Retina (tissue), 1 donor: ENCODE results near the gene MACROD1.

Experiments used
- DNase-seq: peaks from one replicate; pipeline ENCODE4 v3.0.0-alpha.2; 2016

Gene MACROD1

DNA sequence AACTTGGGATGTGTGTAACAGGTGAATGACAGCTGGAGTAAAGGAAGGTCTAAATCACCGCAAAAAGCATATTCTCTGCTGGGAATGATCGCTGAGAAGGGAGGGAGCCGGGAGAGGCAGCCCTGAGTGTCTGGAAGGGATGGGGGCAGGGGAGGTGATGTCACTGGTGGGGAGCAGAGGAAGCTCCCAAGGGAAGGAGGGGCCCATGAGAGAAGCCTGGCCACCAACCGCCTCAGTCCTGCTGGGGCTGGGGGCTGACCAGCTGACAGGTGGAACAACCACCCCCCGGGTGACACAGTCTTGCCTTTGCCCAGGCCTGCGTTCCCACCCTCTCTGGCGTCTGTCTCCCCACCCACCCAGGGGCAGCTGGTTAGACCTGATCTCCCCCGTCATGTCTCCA, 136.1 kb downstream of the MACROD1 start:
- no peak for DNase-seq

- peak; percentile 82 for DNase-seq
Observed at GRCh38 chr11:64028398-64029115, 137.4 kb downstream of the MACROD1 start.

GRCh38 chr11:64027651-64028397, 138.1 kb downstream of the MACROD1 start:
- no peak for DNase-seq

- DNase-seq, result no peak
Observed at GRCh38 chr11:64026575-64027205, 139.2 kb downstream of the MACROD1 start.

DNA sequence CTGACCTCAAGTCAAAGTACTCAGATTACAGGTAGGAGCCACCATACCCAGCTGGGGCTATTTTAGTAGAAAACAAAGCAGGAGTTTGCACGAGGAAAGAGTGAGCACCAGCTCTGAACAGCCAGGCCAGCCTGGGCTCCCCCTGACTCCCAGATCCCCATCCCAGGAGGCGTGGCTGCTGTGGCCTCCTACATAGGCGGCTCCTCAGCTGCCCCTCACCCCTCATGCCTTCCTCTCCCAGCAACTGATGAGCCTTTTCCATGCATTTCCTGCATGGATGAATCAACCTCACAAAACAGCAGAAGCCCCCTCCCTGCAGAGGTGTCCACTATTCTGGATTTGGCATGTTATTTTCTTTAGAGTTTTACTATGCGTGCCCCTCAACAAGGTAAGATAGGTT, 140.7 kb downstream of the MACROD1 start:
- no peak for DNase-seq

DNA sequence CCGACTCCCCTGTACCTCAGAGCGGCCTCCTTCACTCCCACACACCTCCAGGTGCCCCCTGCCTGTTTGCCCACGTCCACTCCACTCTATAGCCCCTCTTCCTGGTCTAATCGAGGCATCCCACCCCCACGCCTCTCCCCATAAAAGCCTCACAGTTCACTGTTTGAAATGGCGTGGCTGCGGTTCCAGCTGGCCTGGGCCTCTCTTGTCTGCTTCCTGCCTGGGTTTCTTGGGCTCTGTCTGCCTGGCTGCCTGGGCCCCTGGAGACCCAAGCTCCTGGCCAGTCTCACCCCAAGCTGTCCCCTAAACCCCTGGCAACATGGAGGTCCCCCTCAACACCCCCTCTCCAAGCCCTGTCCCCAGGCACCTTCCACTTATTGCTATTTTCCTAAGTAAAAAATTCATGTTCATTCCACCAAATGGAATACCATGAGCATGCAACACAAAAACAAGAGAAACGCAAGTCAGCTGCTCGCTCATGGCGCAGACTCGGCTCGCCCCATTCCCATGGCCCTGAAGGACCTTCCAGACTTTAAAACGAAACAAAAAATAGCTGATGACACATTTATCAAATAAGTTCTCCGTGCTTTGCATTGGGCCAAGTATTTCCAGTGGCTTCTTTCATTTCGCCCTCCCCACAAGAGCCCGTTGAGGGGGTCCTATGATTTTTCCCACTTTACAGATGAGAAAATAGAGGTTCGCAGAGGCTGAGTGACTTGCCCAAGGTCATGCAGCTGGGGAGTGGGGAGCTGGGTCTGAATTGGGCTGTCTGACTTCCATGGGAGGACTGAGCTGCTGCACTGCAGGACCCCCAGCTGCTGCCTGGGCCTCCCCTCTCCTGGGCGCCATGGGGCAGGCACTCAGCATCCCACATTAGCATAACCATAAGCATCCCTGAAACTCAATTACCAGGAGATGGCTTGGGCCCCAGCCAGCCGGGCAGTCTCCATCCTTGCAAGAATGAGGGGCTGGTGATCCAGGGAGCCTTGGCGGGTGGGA, 141.9 kb downstream of the MACROD1 start:
- no peak for DNase-seq

DNA sequence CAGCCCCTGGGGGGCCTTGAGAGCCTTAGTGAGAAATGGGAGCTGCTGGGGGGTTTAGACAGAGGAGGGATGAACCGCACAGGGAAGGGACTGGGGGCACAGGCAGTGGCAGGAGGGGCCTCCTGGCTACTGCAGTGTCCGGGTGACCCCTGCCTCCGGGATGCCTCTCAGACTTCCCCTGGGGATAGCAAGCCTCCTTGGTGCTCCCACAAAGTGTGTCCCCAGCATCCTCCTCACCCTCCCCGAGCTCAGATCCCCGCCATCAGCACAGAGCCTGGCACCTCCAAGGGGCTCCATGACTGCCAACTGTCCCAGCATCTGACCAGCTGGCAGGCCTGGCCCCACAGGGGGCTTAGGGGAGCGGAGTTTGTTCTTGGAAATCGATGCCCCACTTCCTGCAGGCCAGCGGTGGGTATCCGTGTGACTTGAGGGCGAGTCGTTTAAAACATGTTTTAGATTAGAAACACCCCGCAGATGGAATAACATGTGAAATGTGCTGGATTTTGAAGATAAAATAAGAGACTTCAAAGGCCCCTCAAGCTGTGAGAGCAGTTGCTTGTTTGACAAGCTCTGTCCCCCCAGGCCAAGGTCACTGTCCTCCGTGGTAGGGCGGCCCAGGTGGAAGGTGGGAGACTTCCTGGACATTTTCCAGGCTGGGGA, 143.7 kb downstream of the MACROD1 start:
- DNase-seq, result no peak

DNA sequence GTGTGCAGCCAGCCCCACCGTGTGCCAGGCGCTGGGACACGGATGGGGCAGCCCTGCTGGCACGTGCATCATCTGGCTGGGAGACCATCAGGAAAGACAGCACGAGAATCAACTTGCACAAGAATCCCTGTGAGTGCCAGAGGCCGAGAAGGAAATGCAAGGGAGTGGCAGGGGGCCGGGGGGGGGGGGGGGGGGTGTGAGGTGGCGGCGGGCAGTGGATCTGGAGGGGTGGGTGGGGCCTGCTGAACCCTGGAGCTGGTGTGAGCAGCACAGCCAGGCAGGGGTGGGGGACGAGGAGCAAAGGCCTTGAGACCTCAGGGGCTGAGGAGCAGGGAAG, 144.2 kb downstream of the MACROD1 start:
- DNase-seq, result no peak

- peak; percentile 44 for DNase-seq
Observed at GRCh38 chr11:64020976-64021756, 144.7 kb downstream of the MACROD1 start.

GRCh38 chr11:64019106-64020037, 146.5 kb downstream of the MACROD1 start:
- no peak for DNase-seq

GRCh38 chr11:64018310-64018709, 147.6 kb downstream of the MACROD1 start:
- no peak for DNase-seq

DNA sequence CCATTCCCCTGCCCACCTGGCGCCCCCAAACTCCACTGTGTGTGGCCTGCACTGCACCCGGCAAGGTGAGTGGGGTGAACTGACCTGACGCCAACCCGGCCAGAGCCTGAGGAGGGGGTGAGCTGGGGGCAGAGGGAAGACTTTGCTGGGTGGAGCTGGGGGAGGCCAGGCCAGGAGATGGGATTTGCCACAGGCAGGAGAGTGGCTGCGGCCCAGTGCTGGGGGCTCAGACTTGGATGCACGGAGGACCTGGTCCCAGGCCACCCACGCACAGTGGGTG, 148.0 kb downstream of the MACROD1 start:
- no peak for DNase-seq

DNA sequence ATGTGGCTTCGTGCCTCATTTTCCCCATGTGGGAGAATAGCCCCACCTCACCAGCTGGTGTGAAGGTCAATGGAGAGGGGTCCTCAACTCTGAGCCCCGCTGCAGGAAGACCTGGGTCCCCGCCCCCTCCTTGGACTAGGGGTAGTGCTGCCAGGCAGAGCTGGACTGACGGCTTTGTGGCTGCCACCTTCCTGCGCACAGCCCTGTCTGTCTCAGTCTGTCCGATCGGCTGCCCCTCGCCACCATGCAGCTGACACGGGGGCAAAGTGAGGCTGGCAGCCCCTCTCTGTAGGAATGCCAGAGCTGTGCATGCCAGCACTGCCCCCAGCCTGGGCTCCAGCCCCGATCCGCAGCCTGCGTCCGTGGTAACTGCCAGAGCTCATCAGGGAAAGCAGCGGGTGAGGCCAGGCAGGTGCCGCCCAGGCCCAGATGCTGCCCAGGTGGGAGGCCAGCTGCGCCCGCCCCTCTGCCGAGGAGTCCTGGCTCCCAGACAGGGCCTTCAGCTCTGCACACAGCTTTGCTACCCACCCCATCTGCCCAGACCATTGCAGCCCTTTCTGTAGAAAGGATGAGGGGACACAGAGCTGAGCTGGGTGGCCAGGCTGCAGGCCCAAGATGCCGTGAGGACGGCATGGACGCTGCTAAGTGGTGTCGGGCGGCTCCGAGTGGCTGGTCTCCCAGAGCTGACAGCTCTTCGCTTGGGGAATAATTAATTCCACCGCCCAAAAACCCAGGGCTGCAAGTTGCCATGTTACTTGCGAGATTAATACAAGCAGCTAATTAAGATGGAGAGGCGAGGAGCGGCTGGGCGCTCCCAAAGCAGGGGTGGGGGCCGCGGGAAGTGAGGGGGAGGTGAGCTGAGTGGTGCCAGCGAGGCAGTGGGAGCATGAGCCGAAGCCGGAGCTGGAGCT, 149.7 kb downstream of the MACROD1 start:
- DNase-seq, result peak; percentile 53

GRCh38 chr11:64015510-64015909, 150.4 kb downstream of the MACROD1 start:
- DNase-seq, result peak; percentile 9

DNA sequence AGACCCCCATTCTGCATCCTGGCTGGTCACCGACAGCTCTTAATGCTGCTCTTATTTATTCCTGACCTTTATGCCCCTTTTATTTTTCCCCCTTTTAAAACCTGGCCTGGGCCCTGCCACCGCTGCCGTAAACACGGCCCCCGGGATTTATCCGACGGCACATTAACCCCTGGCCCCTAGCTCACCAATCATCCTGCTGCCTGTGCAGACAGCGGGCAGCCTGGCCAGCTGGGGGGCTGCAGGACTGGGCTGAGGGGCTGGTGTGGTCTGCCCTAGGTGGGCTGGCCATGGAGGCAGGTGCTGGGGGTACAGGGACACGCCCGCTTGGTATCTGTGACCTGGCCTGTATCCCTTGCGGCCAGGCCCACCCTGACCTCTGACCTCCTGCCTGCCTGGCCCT, 151.6 kb downstream of the MACROD1 start:
- DNase-seq, result no peak

DNA sequence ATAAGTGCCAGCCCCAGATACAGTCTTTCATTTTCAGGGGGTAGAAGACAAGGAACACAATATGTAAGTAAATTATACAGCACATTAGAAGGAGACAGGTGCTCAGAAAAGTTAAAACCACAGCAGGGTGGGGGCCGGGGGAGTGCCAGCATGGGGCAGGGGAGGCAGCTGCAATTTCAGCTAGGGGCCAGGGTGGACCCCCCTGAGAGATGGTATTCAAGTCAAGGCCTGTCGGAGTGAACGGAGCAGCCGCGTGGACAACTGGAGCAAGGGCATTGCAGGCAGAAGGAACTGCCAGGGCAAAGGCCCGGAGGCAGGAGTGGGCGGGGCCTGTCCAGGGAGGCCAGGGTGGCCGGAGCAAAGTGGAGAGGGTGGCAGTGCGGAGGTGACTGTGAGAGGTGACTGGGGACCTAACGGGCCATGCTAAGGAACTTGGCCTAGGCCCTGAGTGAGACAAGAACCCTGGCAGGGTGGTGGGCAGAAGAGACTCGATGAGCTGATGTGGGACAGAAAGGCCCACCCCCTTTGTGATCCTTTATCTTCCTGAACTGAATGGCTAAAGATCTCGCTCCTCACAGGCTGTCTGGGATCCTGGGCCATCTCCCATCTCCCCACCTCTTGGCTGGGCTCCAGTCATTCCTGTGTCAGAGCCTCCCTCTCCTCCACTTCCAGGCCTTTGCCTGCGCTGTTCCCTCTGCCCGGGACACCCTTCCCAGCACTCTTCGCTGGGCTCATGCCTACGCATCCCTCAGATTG, 152.6 kb downstream of the MACROD1 start:
- DNase-seq, result no peak

GRCh38 chr11:64011371-64011770, 154.5 kb downstream of the MACROD1 start:
- no peak for DNase-seq

DNA sequence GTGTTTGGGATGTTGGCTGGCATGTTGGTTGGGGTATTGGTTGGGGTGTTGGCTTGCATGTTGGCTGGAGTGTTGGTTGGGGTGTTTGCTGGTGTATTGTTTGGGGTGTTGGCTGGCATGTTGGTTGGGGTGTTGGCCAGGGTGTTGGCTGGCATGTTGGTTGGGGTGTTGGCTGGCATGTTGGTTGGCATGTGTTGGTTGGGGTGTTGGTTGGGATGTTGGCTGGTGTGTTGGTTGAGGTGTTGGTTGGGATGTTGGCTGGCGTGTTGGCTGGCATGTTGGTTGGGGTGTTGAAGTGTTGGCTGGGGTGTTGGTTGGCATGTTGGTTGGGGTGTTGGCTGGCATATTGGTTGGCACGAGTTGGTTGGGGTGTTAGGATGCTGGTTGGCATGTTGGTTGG, 155.1 kb downstream of the MACROD1 start:
- DNase-seq, result no peak

DNA sequence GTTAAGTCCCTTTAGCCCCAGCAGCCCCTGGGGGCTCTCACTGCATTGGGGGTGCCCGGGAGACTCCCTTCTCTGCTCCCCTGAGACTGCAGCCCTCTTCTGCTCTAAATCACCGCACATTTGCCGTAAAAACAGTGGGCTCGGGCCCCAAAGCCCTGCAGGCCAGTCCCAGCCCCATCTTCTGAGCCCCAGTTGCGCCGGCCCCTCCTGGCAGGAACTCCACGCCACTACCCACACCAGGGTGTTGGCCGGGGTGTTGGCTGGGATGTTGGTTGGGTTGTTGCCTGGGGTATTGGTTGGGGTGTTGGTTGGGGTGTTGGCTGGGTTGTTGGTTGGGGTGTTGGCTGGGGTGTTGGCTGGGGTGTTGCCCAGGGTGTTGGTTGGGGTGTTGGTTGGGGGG, 156.2 kb downstream of the MACROD1 start:
- DNase-seq, result no peak
